ENCODE measurements around the gene GPR37L1.

Gene GPR37L1
- long read RNA-seq, donor 1: 0 reads
- long read RNA-seq, donor 2: 0 reads
- long read RNA-seq, donor 3, partial matches to known transcripts: 0 of 12 reads
- long read RNA-seq, donor 3, other reads (novel, unspliced or antisense): 12 of 12 reads
- long read RNA-seq, donor 4: 0 reads
- long read RNA-seq, donor 5: 0 reads
- long read RNA-seq, donor 6: 0 reads
- long read RNA-seq, donor 7, partial matches to known transcripts: 43 of 43 reads
- long read RNA-seq, donor 7, other reads (novel, unspliced or antisense): 0 of 43 reads
- long read RNA-seq, donor 8: 0 reads

GRCh38 chr1:202122639-202123335 lies at the start of gene GPR37L1:
GPR37L1 (plus strand) TSS chr1:202122917; CDS start chr1:202122964, 47 bp downstream.
- DNase-seq: no peak

GRCh38 chr1:202073206-202073605 lies 49.5 kb upstream of the GPR37L1 start:
- no peak for DNase-seq

GRCh38 chr1:202074985-202075384 lies 47.7 kb upstream of the GPR37L1 start:
- DNase-seq: no peak

- no peak for DNase-seq
These were observed 47.3 kb upstream of the GPR37L1 start for GRCh38 chr1:202075389-202075788.

GRCh38 chr1:202076050-202076511 lies 46.6 kb upstream of the GPR37L1 start:
- no peak for DNase-seq

GRCh38 chr1:202078241-202078640 lies 44.5 kb upstream of the GPR37L1 start:
- DNase-seq: no peak

GRCh38 chr1:202081992-202082391 lies 40.7 kb upstream of the GPR37L1 start:
- DNase-seq: no peak

GRCh38 chr1:202084791-202085681 lies 37.7 kb upstream of the GPR37L1 start:
- peak; percentile 52 for DNase-seq

GRCh38 chr1:202085682-202086373 lies 36.9 kb upstream of the GPR37L1 start:
- DNase-seq: peak; percentile 45

GRCh38 chr1:202086579-202087350 lies 36.0 kb upstream of the GPR37L1 start:
- no peak for DNase-seq

GRCh38 chr1:202088206-202088605 lies 34.5 kb upstream of the GPR37L1 start:
- no peak for DNase-seq

GRCh38 chr1:202090994-202091393 lies 31.7 kb upstream of the GPR37L1 start:
- no peak for DNase-seq

- DNase-seq: no peak
These were observed 28.9 kb upstream of the GPR37L1 start for GRCh38 chr1:202093858-202094257.

- DNase-seq: no peak
These were observed 21.5 kb upstream of the GPR37L1 start for GRCh38 chr1:202101184-202101583.

- no peak for DNase-seq
These were observed 18.6 kb upstream of the GPR37L1 start for GRCh38 chr1:202104073-202104472.

GRCh38 chr1:202105571-202106339 lies 17.0 kb upstream of the GPR37L1 start:
- no peak for DNase-seq

GRCh38 chr1:202106340-202107254 lies 16.1 kb upstream of the GPR37L1 start:
- DNase-seq: no peak

GRCh38 chr1:202107321-202107761 lies 15.4 kb upstream of the GPR37L1 start:
- DNase-seq: no peak
